Activated T-helper 1 cell treated with anti-CD3 and anti-CD28 coated beads, Interleukin-2, amount 50 U/mL, for 16 hours (primary cell): ENCODE results near the gene SLC29A3.

Experiments
- DNase-seq, 2 donors: peaks; one replicate each; pipeline ENCODE4 v3.0.0-alpha.2; 2020; ENCODE audit warnings: low read depth in 1 of 2, low spot score in 1 of 2

Gene SLC29A3

GRCh38 chr10:71366690-71367089 lies 47.6 kb downstream of the SLC29A3 start:
- no peak for DNase-seq

GRCh38 chr10:71367271-71367670 lies 48.2 kb downstream of the SLC29A3 start:
- no peak for DNase-seq

DNA sequence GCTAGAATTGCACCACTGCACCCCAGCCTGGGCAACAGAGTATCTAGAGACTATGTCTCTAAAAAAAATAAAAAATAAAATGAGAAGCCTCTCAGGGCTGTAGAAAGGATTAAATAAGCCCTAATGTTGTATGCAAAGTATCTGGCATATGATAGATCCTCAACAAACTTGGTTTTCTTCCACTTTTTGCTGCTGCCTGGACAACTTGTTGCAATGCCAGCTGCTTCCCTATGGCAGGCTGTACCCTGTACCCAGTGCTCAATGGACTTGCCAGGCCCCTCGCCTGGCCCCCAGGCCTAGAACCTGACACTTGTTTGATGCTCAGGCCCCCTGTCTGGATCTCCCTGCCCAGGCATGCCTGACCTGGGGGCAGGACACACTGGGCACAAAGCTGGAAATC lies 49.1 kb downstream of the SLC29A3 start:
- no peak for DNase-seq

GRCh38 chr10:71368643-71369042 lies 49.6 kb downstream of the SLC29A3 start:
- no peak for DNase-seq

- no peak for DNase-seq
Measured at GRCh38 chr10:71369602-71370001, 50.5 kb downstream of the SLC29A3 start.

- no peak for DNase-seq
Measured at GRCh38 chr10:71370031-71370430, 51.0 kb downstream of the SLC29A3 start.

GRCh38 chr10:71371750-71372166 lies 52.7 kb downstream of the SLC29A3 start:
- DNase-seq = no peak

DNA sequence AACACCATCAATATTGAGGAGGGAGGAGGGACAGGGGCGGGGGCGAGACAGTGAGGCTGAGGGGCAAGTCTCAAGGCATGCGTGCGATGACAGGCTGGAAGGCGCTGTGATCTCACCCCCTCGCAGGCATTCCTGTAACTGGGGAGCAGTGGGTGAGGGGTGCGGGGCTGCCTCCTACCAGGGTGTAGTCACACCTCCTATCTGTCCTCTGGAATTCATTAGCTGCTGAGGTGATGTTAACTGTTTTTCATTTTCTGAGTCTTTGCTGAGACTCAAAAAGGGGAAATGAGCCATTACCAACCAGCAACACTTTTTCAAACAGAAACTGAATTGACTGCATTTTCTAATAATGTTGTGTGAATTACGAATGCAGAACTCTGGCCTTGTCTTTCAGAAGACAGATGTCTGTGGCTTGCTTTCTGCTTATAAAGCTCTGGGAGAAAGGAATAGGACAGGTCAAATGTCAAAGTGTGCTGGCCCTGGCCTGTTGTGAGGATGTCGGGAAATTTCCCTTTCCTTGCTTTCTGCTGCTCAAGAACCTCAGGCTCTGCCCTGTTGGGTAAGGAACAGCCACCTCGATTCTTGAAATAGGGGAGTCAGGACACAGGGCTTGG lies 53.9 kb downstream of the SLC29A3 start:
- no peak for DNase-seq

- no peak for DNase-seq
Measured at GRCh38 chr10:71374481-71375233, 55.6 kb downstream of the SLC29A3 start.

GRCh38 chr10:71375952-71376351 lies 56.9 kb downstream of the SLC29A3 start:
- DNase-seq = no peak

DNA sequence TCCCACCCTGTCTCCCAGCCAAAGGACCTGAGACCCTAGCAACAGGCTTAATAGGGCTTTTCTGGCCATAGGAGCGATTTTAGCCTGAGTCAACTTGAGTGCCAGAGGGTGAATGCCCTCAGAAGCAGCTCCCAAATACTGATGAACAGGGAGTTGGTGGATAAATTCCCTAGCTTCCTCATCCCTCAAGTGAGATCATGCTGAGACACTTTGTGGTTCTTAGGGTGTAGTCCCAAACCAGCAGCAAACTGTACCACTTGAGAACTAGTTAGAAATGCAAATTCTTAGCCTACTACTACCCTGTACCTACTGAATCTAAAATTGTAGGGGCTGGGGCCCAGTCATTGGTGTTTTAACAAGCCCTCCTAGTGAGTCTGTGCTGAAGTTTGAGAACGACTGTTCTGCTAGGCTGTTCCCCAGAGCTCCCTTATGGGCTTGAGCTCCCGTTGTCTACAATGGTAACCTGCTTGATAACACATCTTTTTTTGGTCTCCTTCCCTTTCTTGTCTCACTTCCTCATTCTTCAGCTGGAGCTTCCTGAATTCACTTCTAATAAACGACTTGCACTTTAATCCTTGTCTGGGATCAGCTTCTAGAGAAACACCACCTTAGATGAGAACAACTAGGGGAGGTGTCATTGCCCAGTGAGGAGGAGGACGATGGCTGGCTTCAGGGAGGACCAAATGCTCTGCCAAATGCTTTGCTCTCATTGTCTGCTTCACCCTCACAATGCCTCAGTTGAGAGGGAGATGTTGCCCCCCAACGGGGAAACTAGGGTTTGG lies 59.5 kb downstream of the SLC29A3 start:
- DNase-seq = no peak

GRCh38 chr10:71379118-71379766 lies 60.2 kb downstream of the SLC29A3 start:
- no peak for DNase-seq

DNA sequence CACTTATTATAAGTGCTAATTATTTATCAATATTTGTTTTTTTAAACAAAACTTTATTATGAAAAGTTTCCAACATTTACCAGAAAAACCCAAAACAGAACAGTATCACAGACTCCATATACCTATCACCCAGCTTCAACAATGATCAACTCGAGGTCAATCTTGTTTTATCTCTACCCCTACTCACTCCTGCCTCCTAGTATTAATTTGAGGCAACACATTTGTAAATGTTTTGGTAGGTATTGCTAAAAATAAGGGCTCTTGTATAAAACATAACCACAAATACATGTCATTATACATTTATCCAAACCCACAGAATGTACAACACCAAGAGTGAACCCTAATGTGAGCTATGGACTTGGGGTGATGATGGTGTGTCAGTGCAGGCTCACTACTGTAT lies 61.8 kb downstream of the SLC29A3 start:
- no peak for DNase-seq

GRCh38 chr10:71381611-71382010 lies 62.6 kb downstream of the SLC29A3 start:
- no peak for DNase-seq

DNA sequence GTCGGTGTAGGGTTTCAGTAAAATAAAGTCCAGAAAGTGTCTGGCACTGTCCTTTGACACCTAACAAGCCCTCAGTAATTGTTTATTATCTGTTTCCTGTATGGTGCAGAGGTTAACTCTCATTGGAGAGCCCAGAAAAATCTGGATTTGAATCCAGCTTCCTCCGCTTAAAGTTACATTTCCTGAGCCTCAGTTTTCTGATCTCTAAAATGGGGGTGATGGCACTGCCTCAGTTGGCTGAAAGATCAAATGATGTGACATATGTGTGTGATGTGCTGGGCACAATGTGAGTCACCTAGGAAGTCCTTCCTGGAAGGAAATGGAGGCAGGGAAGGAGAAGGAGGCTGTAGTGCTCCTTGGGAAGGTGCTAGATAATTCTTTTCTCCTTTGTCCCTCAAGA lies 63.0 kb downstream of the SLC29A3 start:
- DNase-seq = no peak

GRCh38 chr10:71382757-71383156 lies 63.7 kb downstream of the SLC29A3 start:
- no peak for DNase-seq

DNA sequence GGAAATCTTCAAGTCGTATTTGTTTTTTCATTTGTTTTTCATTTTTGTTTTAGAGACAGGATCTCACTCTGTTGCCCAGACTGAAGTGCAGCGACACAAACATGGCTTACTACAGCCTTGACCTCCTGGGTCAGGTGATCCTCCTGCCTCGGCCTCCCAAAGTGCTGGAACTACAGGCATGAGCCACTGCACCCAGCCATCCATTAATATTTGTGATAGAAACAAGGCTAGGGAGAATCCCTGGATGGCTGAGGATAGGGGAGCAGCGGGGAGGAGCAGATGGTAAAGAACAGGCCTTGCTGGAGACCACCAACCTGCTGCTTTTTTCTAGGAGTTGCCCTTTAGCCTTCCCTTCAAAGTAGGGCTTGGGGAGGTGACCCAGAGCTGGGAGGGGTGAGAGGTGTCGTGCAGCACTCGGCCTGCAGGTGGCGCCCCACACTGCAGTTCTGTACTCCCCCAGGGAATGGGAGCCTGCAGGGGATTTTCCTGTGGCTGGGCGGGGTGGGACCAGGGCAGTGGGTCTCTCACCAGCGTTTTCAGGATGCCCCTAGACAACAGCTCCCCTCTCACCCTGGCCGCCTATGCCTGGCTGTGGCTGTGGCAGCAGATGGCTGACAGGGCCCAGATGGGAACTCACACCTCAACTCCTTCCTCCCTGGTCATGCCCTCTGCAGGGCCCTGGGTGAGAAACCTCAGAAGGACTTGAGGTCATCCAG lies 65.1 kb downstream of the SLC29A3 start:
- DNase-seq = peak; percentile 55 to 61

GRCh38 chr10:71388171-71388570 lies 69.1 kb downstream of the SLC29A3 start:
- no peak for DNase-seq

- no peak for DNase-seq
Measured at GRCh38 chr10:71388583-71389310, 69.7 kb downstream of the SLC29A3 start.

- no peak for DNase-seq
Measured at GRCh38 chr10:71389768-71390460, 70.9 kb downstream of the SLC29A3 start.
